AG20443 (cell line): ENCODE measurements around the gene OR10K1.
"Not testable (repeated sequence)": the region's sequence is repeated elsewhere in the genome, so short reads cannot be mapped to it uniquely, and the experiment has no call there.

ENCODE experiments used
- DNase-seq: peaks from one replicate; pipeline ENCODE4 v3.0.0; 2012; ENCODE audit warnings: low spot score, mixed read lengths

OR10K1 gene, protein sequence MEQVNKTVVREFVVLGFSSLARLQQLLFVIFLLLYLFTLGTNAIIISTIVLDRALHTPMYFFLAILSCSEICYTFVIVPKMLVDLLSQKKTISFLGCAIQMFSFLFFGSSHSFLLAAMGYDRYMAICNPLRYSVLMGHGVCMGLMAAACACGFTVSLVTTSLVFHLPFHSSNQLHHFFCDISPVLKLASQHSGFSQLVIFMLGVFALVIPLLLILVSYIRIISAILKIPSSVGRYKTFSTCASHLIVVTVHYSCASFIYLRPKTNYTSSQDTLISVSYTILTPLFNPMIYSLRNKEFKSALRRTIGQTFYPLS

GRCh38 chr1:158461534-158461933 lies at the start of gene OR10K1:
Gene OR10K1, plus strand, starts transcription at chr1:158461834. Its CDS starts 3,728 bp downstream, at chr1:158465562.
- DNase-seq: no peak

GRCh38 chr1:158414651-158415345 lies 46.8 kb upstream of the OR10K1 start:
- no peak for DNase-seq

GRCh38 chr1:158417586-158417985 lies 44.0 kb upstream of the OR10K1 start:
- DNase-seq: no peak

GRCh38 chr1:158422212-158422611 lies 39.4 kb upstream of the OR10K1 start:
- DNase-seq: no peak

GRCh38 chr1:158425027-158425426 lies 36.6 kb upstream of the OR10K1 start:
- no peak for DNase-seq

DNA sequence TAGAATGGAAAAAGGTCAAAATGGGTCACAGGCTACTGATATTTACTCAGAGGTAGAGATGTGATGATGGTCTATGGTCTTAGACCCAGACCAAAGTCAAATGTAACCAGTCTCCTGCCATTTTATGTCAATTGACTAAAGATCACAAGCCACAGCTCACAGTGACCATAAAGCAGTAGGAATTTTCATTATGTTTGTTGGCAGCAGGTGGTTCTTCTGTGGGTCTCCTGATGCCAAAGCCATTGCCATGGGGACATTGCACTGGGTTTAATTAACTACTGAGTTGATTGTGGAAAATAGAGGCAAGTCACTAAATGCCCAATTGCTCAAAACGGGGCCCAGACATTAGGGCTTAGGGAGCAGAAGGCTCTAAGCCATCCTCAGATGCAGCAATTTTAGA lies 35.5 kb upstream of the OR10K1 start, which contains the start of gene OR10K2:
Gene OR10K2 (minus strand): TSS at position 101 of the 400 bp plus-strand sequence. CDS start 5,371 bp downstream, outside the sequence.
- no peak for DNase-seq

GRCh38 chr1:158430163-158430562 lies 31.5 kb upstream of the OR10K1 start:
- not testable (repeated sequence) for DNase-seq

DNA sequence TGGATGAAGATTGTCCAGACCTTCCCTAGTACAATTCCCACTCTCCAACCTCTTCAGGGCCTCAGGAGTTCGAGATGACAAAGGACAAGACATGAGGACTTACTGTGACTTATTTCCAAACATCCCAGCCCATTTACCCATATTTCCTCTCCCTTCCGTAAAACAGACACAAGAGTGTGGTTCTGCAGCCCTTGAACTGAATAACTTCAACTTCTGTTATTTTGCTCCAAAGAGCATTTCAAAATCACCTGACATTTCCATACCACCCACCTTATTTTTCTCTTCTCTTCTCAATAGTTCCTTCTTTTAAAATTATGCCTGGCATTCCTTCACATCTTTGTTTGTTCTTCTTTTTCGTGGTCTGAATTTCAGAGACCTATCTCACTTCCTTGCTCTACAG lies 26.9 kb upstream of the OR10K1 start:
- no peak for DNase-seq

GRCh38 chr1:158445376-158445775 lies 16.3 kb upstream of the OR10K1 start:
- no peak for DNase-seq

- DNase-seq: no peak
Observed at GRCh38 chr1:158454537-158454936, 7.1 kb upstream of the OR10K1 start.

GRCh38 chr1:158457246-158457645 lies 4.4 kb upstream of the OR10K1 start:
- DNase-seq: no peak

GRCh38 chr1:158458263-158458662 lies 3.4 kb upstream of the OR10K1 start:
- DNase-seq: no peak

GRCh38 chr1:158471920-158472319 lies 10.3 kb downstream of the OR10K1 start, which contains the start of gene OR10R2:
Gene OR10R2, plus strand, starts transcription at chr1:158472220. Its CDS starts 106 bp downstream, at chr1:158472326.
- no peak for DNase-seq

DNA sequence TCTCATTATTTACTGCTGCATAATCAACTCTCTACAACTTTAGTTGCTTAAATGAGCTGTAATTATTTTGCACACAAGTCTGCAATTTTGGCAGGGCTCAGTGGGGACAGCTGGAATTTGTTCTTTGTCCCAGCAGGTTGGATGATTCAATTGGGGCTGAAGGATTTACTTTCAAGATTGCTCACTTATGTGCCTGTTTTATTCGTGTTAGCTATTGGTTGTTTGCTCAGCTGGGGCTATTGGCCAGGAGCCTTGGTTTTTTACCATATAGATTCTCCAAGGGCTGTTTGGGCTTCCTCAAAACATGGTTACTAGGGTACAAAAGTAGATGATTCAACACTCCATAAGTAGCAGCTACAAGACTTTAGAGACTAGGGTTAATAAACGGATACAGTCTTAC lies 23.8 kb downstream of the OR10K1 start:
- no peak for DNase-seq

GRCh38 chr1:158491316-158491715 lies 29.7 kb downstream of the OR10K1 start:
- DNase-seq: no peak

DNA sequence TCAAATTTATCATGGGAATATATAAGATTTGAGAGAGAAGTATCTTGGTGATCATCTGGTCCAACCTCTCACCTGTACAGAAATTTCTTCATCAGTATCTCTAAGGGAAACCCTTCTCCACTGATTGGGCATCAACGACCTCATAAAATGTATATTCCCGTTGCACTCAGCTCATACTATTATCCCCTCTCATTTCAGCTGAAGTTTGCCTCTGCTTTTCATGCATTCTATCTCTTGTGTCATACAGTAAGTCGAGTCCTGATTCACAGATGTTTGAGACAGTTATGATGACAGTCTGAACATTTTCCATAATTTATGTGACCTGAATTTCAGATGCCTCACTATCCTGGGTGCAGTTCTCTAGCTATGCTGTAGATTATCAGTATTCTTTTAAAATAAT lies 31.4 kb downstream of the OR10K1 start:
- no peak for DNase-seq

DNA sequence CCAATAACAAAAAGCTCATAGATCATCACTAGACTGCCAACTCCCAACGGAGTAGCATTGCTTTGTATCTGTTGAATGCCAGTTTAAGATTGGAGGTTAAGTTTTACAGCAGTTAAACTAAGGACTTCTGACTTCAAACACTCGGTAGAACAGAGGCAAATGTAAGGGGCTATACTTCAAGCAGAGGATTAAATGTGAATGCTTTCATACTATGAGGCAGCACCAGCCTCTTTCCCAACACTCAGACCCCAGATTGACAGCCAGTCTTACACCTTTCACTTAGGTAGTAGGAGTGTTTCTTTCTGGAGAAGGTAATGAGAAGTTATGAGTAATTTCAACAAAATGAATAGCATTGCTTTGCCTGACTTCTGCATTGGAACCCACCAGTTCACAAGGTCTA lies 33.2 kb downstream of the OR10K1 start:
- DNase-seq: no peak

DNA sequence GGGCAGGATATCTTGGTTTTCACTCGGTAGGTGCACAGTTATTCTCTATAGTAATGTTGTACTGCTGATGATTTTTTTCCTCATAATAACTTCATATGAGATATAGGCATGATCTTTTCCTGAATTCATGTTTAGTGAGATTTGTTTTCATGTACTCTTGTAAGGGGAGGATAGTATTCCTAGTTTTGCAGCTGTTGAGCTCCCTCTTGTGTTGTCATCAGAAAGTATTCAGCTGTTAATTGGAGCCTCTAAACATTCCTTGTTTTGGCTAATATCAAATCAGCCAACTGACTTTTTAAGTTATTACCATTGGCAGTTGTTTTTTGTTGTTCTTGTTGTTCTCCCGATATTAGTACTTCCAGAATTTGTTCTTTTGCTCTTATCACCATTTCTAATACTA lies 34.7 kb downstream of the OR10K1 start:
- DNase-seq: no peak

- DNase-seq: no peak
Observed at GRCh38 chr1:158506369-158506987, 44.8 kb downstream of the OR10K1 start.

- no peak for DNase-seq
Observed at GRCh38 chr1:158507511-158507910, 45.9 kb downstream of the OR10K1 start.

DNA sequence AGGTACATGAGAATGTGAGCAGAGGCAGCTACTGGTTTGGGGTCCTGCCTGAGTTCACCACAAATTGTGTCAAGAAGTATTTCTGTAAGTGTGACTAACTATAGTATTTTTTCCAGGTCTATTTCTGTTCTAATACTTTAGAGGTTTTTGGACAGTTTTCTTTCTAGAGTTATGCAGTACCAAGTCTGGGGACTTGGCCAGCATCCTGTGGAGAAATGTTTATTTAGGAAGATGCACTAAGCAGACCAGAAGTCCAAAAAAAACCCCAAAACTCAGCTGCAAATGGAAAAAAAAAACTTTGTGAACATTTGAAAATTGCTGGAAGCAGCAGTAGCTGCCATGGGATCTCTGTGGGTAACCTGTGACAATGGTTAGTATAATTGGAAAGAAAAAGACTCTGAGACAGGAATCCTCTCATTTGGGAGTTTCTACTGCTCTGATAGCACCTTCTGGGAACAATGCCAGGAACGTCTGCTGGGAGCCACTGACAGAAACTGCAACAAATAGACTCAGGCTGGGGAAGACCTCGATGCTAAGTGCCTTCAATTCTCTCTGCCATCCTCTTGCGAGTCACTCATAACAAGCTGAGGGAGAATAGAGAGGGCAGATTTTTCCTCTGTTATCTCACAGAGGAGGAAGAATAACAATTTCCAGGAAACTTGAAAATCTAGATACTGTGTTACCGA lies 48.0 kb downstream of the OR10K1 start:
- DNase-seq: no peak

DNA sequence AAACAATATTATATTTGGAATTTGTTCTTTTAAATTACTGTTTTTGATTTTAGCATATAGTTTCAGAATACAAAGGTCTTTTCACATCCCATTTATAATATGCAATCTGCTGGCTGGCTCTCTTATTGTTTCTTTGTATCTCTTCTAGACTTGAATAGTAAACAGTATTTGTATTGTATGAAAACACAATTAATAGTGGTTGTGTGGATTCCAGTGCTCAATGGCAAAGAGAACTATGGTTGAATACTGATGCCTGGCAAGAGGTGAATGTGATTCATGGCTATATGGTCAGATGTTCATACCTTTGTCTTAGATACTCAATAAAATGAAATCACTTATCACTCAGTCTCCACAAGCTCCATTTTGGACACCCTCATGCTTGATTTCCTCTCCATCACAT lies 55.3 kb downstream of the OR10K1 start:
- DNase-seq: no peak
